Pancreas (tissue), 10 donors: ENCODE data around the gene GRSF1. TPM values are rescaled to one million over a fixed set of nuclear protein-coding genes. Genes with fewer than 3 reads are reported as not detected.
"Not testable (repeated sequence)": the region's sequence is repeated elsewhere in the genome, so short reads cannot be mapped to it uniquely, and the experiment has no call there.

Source experiments
- ATAC-seq, 4 donors: fragments of 200-7000 bp; cut with Tn5 transposase; one replicate each; pipeline versions ENCODE4 v1.8.0 to v1.9.1; 2020; ENCODE audit warnings: mild to moderate bottlenecking in 4 of 4, moderate library complexity in 4 of 4
- DNase-seq, 6 donors: peaks; one replicate each; pipeline ENCODE4 v3.0.0-alpha.2; 2020
- FAIRE-seq: peaks from 2 replicates; lab custom pipeline; 2012; peaks lifted over from hg19 to GRCh38; lab: Jason Lieb, UNC
- H3K27ac ChIP-seq, 4 donors: fragments of 200-600 bp; sonication (generic); 1 replicate in 3 of 4; 2 replicates in 1 of 4; pipeline versions ENCODE4 v1.5.0 to v1.8.0; 2020
- H3K27me3 ChIP-seq, 4 donors: fragments of 200-600 bp; one replicate each; pipeline ENCODE4 v1.8.0; 2021
- H3K36me3 ChIP-seq, 3 donors: fragments of 200-600 bp; sonication (generic) in 1 of 3; one replicate each; pipeline versions ENCODE4 v1.5.0 to v1.8.0; 2020 to 2021
- H3K4me1 ChIP-seq, 3 donors: fragments of 200-600 bp; one replicate each; pipeline ENCODE4 v1.8.0; 2021
- H3K4me3 ChIP-seq, 4 donors: fragments of 200-600 bp; sonication (generic) in 2 of 4; one replicate each; pipeline versions ENCODE4 v1.5.0 to v1.8.0; 2020 to 2021
- H3K9me3 ChIP-seq, 4 donors: fragments of 200-600 bp; one replicate each; pipeline ENCODE4 v1.8.0; 2021
- WGBS, 2 donors: extraction: QIAGEN DNeasy Blood & Tissue Kit; methylation state at CpG; one replicate each; pipeline ENCODE4 v1.1.7; 2013; 5-methylcytosine and 5-hydroxymethylcytosine counted together
- intact Hi-C, 3 donors: fragments of 100-400 bp; cut with DNase I; formaldehyde crosslinking; loops; one replicate each; pipeline versions ENCODE4 v1.11.1 to v1.14.2; 2022
- polyA plus RNA-seq, 2 donors: library from polyadenylated mRNA; stranded (reverse); fragments of 200-250 nt; gene quantifications; one replicate each; pipeline ENCODE4 v1.2.3, GENCODE V29; 2013
- total RNA-seq, 6 donors: library from RNA; stranded (reverse); fragmentation: NEBNext Ultra II Directional in 4 of 6; extraction: Animal tissue kit (Norgen Biotek cat#: 25700) in 4 of 6; gene quantifications; one replicate each; pipeline versions ENCODE4 v1.2.1 to v1.2.4, GENCODE V29; 2021 to 2023
- TF ChIP-seq, protein P1 (sequence below), 4 donors: fragments of 200-600 bp; sonication (generic) in 3 of 4; IDR thresholded peaks; one replicate each; pipeline versions ENCODE4 v1.5.0 to v1.8.0; 2021; ENCODE audit warnings: antibody characterized with exemption in 4 of 4
- donor health status: healthy with polysubstance abuse.
- donor health status: DM: no; HTN: no; CAD: no; lungs with moderate emphysema.
- donor health status: DM: no; HTN: no; CAD: no.
- donor health status: control.
- donor health status: control.
- donor health status: Bipolar disorder and iron deficiency.
- donor health status: DM: yes; HTN: yes; CAD: no.
- donor health status: DM: no; HTN: no; CAD: no.
- donor health status: DM: no; HTN: no; CAD: no.
- donor health status: DM: yes; HTN: yes; CAD: no.

The GRSF1 gene
- total and polyA plus RNA-seq, 8 donors, result 15.5 to 41.8 (median 34.0) TPM

GRCh38 chr4:70842761-70843435 lies 3.2 kb upstream of the GRSF1 start:
- ATAC-seq, result no peak
- 45 to 53% methylated on average over 6 of the region's 6 CpGs for WGBS, 2 donors
- Histone ChIP-seq H3K27ac (peak overlapping the region in 2 of 4 donors; percentile 1 to 44), H3K9me3 (no peaks in the 10 kb centered on the region), H3K4me1 (peaks cover 0 to 7% (median 0%) of the 10 kb centered on the region in 3 donors), H3K27me3 (no peaks in the 10 kb centered on the region), H3K36me3 (no peaks in the 10 kb centered on the region), H3K4me3 (no peak overlapping the region)
- TF ChIP-seq, protein P1, sequence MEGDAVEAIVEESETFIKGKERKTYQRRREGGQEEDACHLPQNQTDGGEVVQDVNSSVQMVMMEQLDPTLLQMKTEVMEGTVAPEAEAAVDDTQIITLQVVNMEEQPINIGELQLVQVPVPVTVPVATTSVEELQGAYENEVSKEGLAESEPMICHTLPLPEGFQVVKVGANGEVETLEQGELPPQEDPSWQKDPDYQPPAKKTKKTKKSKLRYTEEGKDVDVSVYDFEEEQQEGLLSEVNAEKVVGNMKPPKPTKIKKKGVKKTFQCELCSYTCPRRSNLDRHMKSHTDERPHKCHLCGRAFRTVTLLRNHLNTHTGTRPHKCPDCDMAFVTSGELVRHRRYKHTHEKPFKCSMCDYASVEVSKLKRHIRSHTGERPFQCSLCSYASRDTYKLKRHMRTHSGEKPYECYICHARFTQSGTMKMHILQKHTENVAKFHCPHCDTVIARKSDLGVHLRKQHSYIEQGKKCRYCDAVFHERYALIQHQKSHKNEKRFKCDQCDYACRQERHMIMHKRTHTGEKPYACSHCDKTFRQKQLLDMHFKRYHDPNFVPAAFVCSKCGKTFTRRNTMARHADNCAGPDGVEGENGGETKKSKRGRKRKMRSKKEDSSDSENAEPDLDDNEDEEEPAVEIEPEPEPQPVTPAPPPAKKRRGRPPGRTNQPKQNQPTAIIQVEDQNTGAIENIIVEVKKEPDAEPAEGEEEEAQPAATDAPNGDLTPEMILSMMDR (IDR thresholded peaks at IDR 0.05), result no peak
- intact Hi-C loops, result no loop called here
- no peak for DNase-seq
- no peak for FAIRE-seq

GRCh38 chr4:70841951-70842350 lies 2.3 kb upstream of the GRSF1 start:
- peaks cover 3 to 11% (median 4%) of the 10 kb centered on the region in 3 donors for H3K4me1 ChIP-seq
- H3K4me3 ChIP-seq, result no peak overlapping the region
- H3K27me3 ChIP-seq, result no peaks in the 10 kb centered on the region
- FAIRE-seq (no peak), ATAC-seq (no peak), DNase-seq (no peak)
- H3K36me3 ChIP-seq, result no peaks in the 10 kb centered on the region
- H3K9me3 ChIP-seq, result no peaks in the 10 kb centered on the region
- TF ChIP-seq, protein P1 (IDR thresholded peaks at IDR 0.05), result no peak
- 25 to 55% methylated on average over 1 of the region's 1 CpG for WGBS, 2 donors
- no peak overlapping the region for H3K27ac ChIP-seq
- intact Hi-C loops, result no loop called here

- TF ChIP-seq, protein P1 (IDR thresholded peaks at IDR 0.05), result no peak
- DNase-seq (no peak), ATAC-seq (no peak), FAIRE-seq (no peak)
- H3K27me3 ChIP-seq, result no peaks in the 10 kb centered on the region
- no peaks in the 10 kb centered on the region for H3K9me3 ChIP-seq
- H3K4me1 ChIP-seq, result peaks cover 6 to 11% (median 8%) of the 10 kb centered on the region in 3 donors
- H3K36me3 ChIP-seq, result no peaks in the 10 kb centered on the region
- no peak overlapping the region for H3K4me3 ChIP-seq
- peak overlapping the region in 1 of 4 donors; percentile 30 for H3K27ac ChIP-seq
- intact Hi-C loops, result no loop called here
These were observed 1.5 kb upstream of the GRSF1 start for GRCh38 chr4:70841211-70841610.

DNA sequence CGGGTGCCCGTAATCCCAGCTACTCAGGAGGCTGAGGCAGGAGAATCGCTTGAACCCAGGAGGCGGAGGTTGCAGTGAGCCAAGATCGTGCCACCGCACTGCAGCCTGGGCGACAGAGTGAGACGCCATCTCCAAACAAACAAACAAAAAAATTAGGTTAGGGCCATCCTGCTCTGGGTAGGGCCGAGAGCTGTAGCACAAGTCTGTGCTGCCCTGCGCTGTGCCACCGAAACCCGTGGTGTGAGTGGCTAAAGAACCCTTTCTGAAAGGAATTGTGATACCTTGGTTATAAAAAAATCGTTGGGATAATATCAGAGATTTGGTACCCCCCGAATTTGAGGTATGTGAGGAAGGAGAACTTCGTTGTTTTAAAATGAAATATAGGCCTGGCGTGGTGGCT lies 941 bp upstream of the GRSF1 start:
- peak in 1 of 6 donors; percentile 53 for DNase-seq
- H3K9me3 ChIP-seq, H3K4me3 ChIP-seq, H3K36me3 ChIP-seq, intact Hi-C loops, FAIRE-seq, ATAC-seq, H3K27me3 ChIP-seq: not testable (repeated sequence)
- H3K4me1 ChIP-seq, result peaks cover 8 to 11% (median 11%) of the 10 kb centered on the region in 3 donors
- 91 to 93% methylated on average over 16 of the region's 16 CpGs for WGBS, 2 donors
- peak overlapping the region in 1 of 4 donors; percentile 30 for H3K27ac ChIP-seq

DNA sequence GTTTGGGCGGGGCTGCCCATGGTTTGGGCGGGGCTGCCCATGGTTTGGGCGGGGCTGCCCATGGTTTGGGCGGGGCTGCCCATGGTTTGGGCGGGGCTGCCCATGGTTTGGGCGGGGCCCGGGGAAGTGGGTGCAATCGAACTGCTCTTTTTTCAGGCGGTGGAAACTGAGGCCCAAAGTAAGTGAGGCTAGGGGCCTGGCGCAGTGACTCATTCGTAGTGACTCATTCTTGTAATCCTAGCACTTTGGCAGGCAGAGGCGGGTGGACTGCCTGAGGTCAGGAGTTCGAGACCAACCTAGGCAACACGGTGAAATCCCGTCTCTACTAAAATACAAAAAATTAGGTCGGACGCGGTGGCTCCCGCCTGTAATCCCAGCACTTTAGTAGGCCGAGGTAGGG lies 447 bp upstream of the GRSF1 start:
- Histone ChIP-seq H3K27ac (peak overlapping the region in 1 of 4 donors; percentile 88), H3K4me1 (peaks cover 8 to 11% (median 11%) of the 10 kb centered on the region in 3 donors)
- 64 to 80% methylated on average over 15 to 17 of the region's 20 CpGs for WGBS, 2 donors
- H3K36me3 ChIP-seq, FAIRE-seq, H3K4me3 ChIP-seq, H3K9me3 ChIP-seq, intact Hi-C loops, H3K27me3 ChIP-seq: not testable (repeated sequence)
- ATAC-seq, result peak in 2 of 4 donors; percentile 0 to 1
- peak; percentile 31 to 76 (median 63) for DNase-seq
